Ovary (tissue), 3 donors: ENCODE results near the gene CLEC16A.

Source experiments
- POLR2A ChIP-seq: fragments of 450-650 bp; IDR thresholded peaks from one replicate; pipeline ENCODE4 v1.6.1; 2017; ENCODE audit warnings: antibody characterized with exemption, mild to moderate bottlenecking, moderate library complexity
- TF ChIP-seq, protein P1 (sequence below), 3 donors: fragments of 450-650 bp in 2 of 3; fragments of 200-600 bp in 1 of 3; IDR thresholded peaks; one replicate each; pipeline versions ENCODE4 v1.5.1 to v1.8.0; 2016 to 2022; ENCODE audit warnings: antibody characterized with exemption in 3 of 3, mild to moderate bottlenecking in 1 of 3
- donor health status: DM: no; HTN: no; CAD: no.

GRCh38 chr16:10951026-10951425, 6.7 kb downstream of the CLEC16A start:
- TF ChIP-seq POLR2A, result no peak
- TF ChIP-seq, protein P1, sequence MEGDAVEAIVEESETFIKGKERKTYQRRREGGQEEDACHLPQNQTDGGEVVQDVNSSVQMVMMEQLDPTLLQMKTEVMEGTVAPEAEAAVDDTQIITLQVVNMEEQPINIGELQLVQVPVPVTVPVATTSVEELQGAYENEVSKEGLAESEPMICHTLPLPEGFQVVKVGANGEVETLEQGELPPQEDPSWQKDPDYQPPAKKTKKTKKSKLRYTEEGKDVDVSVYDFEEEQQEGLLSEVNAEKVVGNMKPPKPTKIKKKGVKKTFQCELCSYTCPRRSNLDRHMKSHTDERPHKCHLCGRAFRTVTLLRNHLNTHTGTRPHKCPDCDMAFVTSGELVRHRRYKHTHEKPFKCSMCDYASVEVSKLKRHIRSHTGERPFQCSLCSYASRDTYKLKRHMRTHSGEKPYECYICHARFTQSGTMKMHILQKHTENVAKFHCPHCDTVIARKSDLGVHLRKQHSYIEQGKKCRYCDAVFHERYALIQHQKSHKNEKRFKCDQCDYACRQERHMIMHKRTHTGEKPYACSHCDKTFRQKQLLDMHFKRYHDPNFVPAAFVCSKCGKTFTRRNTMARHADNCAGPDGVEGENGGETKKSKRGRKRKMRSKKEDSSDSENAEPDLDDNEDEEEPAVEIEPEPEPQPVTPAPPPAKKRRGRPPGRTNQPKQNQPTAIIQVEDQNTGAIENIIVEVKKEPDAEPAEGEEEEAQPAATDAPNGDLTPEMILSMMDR (IDR thresholded peaks at IDR 0.05), result no peak
